HG03442 (cell line): ENCODE measurements around the gene APCDD1.

ENCODE experiments used
- ATAC-seq: cut with Tn5 transposase; IDR thresholded peaks from one replicate; pipeline ENCODE4 v1.9.1; 2021; ENCODE audit warnings: mild to moderate bottlenecking, moderate library complexity; ENCODE audit not compliant: unreplicated experiment

APCDD1 gene

DNA sequence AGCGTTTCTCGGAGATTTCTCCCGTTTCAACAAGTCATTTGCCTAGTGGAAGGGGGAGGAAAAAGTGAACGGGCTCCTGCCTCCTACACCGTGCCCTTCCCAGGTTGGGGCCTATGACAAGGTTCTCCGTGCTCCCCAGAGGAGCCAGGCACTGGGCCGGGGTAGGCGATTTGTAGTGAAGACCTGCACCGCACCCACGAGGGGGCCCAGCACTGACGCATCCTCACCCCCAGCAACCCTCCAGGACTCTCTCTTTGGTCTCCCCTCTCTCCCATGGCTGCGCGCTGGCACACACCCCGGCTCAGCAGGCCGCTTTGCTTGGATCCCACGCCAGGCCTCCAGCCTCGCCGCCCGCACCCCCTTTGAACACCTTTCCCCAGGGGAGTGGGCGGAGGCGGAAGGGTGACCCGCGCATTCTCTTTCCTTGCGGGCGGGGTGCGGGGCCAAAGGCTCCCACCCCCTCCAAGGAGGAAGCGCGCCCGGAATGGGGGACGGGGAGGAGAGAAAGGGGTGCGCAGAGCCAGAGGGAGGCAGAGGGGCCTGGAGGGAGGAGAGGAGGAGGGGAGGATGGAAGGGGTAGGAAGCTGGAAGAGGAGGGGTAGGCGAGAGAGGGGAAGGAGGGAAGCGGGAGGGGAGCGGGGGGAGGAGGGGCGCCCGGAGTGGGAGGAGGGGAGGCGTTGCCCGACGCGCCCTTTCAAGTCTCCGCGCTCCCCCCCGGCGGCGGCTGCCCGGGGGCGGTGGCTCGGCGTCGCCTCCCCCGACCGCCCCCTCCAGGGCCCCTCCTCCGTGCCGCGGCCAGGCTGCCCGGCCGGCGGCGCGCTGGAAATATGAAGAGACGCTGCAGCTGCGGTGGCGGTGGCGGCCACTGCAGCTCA, at the start of gene APCDD1:
Gene APCDD1, plus strand, starts transcription at position 830 of the 875 bp plus-strand sequence. CDS start 347 bp downstream, outside the sequence.
- ATAC-seq: no peak

DNA sequence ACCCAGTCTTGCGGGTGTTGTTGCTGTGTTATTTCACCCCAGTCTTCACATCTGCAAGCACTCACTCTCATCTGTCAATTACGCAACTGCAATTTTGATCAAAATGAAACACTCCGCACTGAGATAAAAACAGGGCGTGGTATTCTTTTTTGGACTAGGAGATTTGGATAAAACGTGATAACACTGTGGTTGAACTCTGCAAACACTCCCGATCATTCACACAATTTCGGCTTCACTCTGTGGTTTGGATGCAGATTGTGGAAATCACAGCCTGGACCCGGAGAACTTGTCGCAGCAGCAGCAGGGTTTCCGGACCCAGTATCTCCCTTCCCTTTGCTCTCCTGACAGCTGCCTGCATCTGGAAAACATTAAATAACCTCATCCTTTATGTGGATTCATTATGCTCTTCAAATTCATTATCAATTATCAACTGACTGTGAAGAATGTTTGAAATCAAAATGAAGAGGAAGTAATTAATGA, 49.4 kb upstream of the APCDD1 start:
- ATAC-seq: no peak

DNA sequence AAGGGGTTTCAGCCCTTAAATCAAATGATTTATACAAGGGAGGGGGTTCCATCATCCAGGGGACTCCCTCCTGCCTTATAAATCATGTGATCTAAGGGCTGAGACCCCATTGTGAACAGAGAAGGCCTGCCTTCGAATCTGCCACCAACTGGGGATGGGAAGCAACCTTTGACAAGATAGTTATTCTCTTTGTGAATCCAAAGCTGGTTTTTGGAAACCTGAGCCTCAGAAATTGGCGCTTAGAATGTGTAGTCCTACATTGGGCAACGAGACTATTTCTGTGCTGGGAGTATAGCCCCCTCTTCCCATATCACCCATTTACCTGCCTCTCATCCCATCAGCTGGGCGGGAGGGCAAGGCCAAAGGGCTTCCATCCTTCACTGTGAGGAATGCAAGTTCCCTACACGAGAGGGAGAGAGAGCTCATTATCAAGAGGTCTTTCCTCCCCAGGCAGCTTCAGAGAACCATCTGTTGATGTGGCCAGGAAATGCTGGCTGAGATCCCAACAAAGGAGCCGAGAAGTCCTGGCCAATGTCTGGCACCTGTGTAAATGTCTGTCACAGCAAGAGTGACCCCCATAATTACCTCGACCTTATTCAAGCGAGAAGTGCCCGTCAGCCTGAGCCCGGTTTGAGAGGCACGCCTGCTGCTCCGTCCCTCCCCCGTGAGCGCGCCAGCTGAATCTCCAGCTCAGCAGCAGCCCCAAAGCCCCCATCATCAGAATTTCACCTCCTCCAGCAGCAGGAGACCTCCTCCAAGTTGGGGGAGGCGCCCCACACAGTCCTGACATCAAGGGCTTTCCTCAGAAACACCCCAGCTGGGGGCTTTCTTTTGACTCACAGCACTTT, 48.4 kb upstream of the APCDD1 start:
- no peak for ATAC-seq

DNA sequence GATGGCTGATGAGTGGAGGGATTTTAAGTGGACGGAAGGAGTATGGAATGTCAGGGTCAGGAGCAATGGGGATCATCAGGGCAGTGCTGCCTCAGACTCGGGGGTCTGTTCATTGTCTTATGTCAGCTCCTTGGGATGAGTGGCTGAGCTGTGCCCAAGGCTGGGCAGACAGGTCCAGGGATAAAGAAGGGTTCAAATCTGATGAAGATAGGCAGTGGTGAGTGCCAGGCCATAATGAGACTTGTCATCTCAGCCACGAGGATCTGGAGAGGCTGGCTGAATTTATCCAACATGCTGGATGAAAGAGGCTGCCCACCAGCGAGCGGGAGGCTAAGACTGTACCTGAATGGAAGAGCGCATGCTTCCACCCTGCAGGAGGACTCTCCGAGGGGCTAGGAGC, 46.3 kb upstream of the APCDD1 start:
- ATAC-seq: no peak

DNA sequence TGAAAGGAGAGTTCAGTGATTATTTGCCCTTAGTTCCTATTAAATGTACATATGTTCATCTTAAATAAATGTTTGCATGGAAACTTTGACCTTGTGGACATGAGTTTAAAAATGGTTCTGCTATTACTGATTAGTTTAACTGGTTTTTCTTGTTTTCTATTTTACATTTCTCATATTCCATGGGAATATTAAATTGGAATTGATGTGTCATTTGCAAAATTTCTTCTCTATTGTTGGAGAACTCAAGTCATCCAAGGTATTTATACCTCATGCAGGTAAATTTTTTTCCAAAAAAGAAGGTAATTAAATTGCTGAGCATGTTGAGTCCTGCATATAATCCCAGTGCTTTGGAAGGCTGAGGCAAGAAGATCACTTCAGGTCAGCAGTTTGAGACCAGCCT, 45.4 kb upstream of the APCDD1 start:
- ATAC-seq: no peak

DNA sequence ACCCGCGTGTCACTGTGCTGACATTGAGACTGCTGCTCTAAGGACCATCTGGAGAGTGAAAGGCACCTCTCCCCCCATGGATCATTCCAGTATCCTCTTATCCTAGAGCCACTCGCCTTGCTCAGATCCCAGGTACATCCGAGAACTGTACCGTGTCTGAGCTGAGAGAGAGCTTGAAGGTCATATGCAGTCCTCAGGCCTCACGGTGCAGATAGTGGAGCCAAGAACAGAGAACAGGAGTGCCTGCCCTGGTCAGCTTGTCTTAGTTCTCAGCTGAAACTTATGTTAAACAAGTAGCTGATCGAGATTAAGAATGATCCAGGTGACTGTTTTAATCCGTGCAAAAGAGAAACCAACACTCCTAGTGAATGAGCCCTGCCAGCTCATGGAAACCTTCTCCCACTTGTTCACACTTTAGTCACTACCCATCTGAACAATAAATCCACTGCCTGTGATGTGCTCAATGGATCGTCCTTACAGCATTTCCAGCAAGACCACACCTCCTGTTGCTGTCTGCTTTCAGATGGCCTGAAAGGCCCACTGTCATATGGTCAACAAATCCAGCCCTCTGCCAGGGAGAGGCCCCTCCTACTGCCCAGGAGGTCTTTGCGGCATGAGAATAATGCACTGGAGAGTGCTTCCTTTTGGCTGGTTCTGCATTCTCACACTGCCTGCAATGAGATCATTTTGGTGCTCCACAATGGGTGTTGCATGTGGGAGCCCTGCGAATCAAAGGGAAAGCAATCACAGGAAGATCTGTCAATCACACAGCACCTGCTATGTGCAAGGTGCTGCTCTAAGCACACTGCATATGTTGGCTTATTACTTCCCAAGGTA, 43.7 kb upstream of the APCDD1 start:
- no peak for ATAC-seq

DNA sequence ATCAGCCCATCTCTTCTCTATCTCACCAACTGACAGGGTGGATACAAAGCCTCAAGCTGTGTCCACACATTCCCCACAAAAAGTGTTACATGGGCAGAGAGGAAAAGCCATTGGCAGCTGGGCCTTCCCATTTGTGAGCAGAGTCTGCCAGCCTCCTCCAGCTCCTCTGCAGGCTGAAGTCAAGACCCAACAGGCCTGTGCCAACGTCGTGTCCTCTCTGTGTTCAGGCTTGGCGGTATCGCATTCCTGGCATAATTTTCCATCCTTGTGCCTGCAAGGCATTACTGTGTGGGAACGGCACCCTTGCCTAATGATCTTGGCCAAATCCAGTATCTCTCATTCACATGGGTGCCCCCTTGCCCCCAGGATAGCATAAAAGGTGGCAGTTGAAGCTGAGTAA, 41.5 kb upstream of the APCDD1 start:
- no peak for ATAC-seq

DNA sequence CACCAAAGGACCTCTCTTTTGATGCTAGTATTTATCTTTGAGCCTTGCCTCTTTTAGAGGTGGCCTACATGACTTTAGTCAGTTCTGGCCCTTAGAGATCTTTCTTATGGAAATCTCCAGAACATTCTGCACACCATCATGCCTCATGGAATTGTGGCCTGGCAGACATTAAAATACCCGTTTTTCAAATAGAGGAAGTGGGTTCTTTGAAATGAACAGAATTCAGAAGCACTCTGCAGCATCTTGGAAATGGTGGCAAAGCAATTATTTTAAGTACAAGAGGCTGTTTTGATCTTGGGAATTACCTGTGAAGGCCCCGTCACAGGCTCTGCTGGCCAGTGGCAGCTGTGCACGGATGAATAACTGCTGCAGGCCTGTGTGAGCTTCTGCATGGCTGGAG, 40.7 kb upstream of the APCDD1 start:
- ATAC-seq: no peak

DNA sequence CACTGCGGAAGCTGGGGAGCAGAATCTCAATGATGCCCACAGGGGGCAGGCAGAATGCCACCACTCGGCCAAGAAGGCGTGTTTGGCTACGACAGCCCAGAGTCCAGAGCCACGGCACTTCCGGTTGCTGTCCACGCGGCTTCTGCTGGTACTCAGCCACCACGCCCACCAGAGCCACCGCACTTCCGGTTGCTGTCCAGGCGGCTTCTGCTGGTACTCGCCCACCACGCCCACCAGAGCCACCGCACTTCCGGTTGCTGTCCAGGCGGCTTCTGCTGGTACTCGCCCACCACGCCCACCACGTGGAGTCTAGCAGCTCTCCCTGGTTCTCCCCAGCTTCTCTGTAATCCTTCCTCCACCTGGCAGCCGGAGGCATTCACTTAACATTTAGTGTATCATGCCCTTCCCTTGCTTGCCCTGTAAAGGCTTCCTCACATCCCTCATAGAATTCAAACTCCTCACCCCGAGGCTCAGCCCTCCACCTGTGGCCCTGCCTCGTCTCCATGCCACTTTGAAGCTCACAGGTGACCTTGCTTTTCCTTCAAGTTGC, 40.1 kb upstream of the APCDD1 start:
- no peak for ATAC-seq

DNA sequence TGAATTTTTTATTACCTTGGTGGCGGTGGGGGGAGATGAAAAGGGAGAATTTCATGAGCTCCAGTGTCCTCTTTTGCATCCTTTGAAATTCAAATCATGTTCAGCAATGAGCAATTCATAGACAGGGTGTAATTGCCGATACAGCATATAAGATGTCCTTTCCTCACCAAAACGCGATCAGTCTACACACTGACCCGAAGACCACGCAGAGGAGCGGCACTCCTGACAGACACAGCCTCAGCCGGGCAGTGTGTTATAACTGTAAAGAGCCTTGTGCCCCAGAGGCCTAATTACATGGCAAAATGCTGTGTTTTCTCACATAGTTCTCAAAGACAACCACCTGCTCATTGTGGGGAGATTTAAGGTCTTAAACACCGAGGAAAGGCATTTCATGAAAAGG, 38.4 kb upstream of the APCDD1 start:
- no peak for ATAC-seq

DNA sequence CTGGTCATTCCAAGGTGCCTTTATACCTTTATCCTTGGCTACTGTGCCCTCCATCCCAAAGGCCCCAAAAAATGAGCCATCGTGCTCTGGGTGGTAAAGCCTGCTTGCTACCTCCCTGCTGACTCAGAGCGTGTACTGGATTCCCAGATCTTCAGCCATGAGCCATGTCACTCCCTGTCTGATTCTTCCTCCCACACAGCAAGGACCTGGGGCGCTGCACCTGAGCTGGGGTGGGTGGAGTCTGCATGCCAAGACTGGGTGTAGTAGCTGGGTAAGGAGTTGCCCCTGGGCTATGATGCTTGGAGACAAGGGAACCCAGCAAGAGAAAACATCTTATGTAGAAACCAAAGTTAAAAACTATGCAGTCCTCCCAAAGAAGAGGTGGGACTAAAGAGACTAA, 37.2 kb upstream of the APCDD1 start:
- ATAC-seq: no peak

DNA sequence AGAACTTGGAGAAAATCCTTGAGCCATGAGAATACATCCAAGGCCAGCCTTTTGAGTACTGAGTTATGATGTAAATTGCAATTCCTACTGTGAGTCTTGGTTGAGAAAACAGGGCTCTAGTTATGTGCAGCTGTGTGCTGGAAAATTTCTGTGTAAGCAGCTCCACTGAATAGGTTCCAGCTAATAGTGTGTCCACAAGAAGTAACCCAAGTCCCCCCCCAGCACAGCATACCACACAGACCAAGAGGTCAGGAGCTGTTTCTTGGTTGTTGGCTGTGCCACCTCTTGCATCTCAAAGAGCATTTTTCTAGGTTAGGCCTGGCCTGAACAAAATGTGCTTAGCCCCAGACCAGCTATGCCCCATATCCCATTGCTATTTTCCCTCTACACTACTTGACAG, 36.8 kb upstream of the APCDD1 start:
- ATAC-seq: no peak

DNA sequence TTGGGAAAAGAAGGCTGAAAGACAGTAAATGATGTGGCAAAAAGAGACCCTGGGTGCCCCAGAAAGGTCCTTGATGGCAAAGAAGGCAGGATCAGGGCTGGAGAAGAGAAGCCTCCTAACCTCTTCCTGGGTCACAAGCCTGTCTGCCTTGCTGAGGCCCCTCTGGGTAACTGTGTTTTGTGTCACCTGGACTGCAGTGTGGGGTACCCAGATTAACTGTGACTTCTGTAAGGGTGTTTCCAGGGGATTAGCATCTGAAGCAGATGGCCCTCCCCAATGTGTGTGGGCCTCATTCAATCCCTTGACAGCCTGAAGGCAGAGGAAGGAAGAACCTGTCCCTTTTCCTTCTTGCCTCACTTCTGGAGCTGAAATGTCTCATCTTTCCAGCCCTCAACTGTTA, 35.6 kb upstream of the APCDD1 start:
- ATAC-seq: no peak

DNA sequence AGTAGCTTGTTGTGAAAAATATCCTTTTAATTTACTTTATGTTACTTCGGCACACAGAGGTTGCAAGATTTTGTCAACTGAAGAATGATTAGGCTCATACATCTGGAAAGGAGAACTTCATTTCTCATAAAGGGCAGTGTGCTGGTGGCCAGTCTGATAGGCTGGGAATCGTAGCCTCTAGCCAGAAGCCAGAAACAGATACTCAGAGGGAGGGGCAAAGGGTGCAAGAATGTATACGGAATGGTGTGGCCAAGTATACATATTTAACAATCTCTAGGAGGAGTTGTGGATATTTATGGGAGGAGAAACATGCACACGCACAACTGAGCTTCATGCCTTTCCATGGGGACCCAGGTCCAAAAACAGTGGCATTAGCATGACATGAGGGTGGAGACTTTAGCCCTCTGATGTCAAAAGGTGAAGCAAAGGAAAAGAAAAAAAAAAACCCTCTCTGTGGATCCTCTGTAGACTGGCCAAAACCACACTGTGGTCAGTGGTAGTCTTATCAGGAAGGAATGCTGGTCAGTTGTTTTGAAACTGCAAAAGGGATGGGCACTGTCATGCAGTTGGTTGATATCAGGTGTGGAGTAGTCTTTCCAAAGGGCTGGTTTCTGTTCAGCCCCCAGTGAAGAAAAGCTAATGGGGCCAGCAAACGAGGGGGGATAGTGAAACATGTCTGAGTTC, 34.9 kb upstream of the APCDD1 start:
- no peak for ATAC-seq

DNA sequence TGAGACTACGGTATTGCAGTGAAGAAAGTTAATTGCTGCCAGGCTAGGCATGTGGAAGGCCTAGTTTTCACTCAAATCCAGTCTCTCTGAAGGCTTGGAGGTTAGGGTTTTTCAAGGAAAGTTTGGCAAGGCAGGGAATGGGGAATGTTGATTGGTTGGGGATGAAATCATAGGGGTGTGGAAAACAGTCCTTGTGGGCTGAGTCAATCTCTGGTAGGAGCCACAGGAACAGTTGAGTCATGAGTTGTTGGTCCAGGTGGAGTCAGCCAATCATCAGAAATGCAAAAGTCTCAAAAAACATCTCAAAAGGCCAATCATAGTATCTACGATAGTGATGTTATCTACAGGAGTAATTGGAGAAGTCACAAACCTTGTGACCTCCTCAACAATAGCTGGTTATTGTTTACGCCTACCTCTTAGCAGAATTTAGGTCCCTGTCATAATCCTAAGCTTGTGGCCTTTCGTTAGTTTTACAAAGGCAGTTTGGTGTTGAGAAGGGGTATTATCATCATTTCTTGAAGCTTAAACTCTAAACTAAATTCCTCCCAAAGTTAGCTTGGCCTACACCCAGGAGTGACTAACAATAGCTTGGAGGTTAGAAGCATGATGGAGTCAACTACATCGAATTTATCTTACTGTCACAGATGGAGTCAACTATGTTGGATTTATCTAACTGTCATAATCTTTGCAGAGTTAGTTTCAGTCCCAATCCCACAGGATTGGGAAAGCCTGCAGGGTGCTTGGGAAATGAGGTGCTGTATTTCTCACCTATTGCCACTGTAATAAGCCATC, 33.7 kb upstream of the APCDD1 start:
- ATAC-seq: no peak

DNA sequence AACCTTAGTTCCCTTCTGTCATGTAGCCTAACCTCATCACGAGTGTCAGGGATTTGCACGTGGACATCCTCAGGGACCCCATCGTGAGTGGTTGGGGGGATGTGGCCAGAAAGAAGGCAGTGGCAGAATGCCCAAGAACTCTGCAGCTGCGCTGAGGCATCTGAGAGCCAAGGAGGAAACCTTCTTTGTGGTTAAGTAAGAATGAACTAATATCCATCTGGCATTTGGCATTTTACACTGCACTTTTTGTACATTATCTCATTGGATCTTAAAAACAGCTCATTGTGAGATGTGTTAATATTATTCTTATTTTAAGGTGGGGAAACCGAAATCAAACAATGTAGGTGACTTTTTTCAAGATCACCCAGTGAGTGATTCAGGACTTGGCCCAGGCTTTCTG, 32.6 kb upstream of the APCDD1 start:
- no peak for ATAC-seq

DNA sequence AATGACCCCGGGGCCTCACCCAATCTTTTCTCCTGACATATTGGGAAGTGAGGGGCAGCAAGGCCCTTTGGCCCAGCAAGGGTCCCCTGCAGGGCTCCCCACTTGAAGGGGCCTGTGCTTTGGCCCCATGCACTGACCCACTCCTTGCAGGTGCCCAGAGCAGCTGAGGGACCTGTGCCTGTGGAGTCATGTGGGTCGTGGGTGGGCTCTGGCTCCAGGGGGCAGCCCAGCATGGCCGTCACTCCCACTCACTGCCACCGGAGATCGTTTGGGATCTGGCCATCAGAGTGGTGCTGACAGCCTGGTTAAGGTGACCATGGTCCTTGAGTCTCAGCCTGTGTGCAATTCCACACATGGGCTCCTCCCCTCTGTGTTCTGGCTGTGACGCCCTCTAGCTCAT, 31.7 kb upstream of the APCDD1 start:
- no peak for ATAC-seq

DNA sequence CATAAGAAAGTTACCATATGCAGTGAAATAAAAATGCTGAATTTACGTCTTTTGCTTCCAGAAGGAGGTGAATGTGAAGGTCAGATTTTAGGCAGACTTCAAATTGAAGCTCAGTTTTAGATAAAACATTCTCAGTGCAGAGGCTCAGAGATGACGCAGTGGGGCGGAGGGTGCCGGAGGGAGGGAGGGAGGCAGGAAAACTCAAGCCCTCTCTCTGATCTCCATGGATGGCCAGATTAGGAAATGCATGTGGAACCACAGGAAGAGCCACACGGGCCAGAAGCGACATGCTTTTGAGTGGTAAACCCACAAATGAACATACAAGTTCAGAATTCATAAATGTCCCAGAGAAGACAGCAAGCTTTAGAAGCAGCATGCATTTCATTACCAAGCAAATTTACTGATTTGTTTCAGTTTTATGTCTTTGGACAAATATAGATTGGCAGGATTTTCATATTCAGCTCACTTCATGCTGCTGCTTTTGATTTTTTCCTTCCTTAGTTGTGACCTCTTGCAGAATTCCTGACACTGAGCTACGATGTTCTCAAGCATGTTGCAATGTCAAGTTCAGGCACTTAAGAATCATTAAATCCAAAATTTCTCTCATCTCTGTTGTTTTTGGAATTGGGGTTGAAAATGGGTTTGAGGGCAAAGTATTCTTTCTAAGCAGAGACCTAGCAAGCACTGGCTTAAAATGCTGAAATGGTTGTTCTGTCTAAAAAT, 29.7 kb upstream of the APCDD1 start:
- no peak for ATAC-seq

DNA sequence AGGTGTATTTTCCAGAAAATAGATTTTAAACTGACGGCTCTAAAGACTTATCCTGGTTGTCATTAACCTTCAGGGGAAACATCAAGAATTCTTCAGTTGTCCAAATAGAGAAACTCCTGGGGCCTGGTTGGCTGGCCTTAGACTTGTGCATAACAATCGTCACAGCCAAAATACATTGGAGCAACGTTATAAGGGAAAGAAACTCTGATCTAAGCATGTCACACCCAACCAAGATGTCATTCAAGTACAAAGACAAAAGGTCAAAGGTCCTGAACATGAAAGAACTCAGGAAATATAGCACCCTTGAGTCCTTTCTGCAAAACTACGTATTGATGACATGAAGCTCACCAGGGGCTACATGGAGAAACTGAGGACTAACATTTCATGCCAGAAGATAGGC, 23.8 kb upstream of the APCDD1 start:
- no peak for ATAC-seq
